ENCODE results near the gene MTO1.
A peak's percentile ranks its signal among the peaks of the same experiment; 100 is the strongest.
"Not testable (repeated sequence)": the region's sequence is repeated elsewhere in the genome, so short reads cannot be mapped to it uniquely, and the experiment has no call there.

Gene MTO1

GRCh38 chr6:73503027-73503772 is 41.7 kb downstream of the MTO1 start:
- no peak for DNase-seq (ENCODE audit: low read depth)

- DNase-seq (ENCODE audit: low read depth) = no peak
Measured at GRCh38 chr6:73504160-73504559, 42.6 kb downstream of the MTO1 start.

- no peak for DNase-seq (ENCODE audit: low read depth)
Measured at GRCh38 chr6:73505142-73505541, 43.6 kb downstream of the MTO1 start.

DNA sequence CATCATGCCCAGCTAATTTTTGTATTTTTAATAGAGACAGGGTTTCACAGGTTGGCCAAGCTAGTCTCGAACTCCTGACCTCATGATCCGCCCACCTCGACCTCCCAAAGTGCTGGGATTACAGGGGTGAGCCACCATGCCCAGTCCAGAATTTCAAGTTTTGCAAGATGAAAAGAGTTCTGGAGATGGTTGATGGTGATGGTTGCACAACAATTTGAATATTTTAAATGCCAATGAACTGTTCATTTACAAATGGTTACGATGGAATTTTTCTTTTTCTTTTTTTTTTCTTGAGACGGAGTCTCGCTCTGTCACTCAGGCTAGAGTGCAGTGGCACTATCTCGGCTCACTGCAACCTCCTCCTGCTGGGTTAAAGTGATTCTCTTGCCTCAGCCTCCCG is 44.2 kb downstream of the MTO1 start:
- DNase-seq (ENCODE audit: low read depth) = not testable (repeated sequence)

DNA sequence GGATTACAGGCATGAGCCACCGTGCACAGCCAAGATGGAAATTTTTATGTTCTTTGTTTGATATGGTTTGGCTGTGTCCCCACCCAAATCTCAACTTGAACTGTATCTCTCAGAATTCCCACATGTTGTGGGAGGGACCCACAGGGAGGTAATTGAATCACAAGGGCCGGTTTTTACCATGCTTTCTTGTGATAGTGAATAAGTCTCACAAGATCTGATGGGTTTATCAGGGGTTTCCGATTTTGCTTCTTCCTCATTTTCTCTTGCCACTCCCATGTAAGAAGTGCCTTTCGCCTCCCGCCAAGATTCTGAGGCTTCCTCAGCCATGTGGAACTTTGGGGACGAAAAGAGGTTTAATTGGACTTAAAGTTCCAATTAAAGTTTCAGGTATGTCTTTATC is 44.7 kb downstream of the MTO1 start:
- DNase-seq (ENCODE audit: low read depth) = no peak

DNA sequence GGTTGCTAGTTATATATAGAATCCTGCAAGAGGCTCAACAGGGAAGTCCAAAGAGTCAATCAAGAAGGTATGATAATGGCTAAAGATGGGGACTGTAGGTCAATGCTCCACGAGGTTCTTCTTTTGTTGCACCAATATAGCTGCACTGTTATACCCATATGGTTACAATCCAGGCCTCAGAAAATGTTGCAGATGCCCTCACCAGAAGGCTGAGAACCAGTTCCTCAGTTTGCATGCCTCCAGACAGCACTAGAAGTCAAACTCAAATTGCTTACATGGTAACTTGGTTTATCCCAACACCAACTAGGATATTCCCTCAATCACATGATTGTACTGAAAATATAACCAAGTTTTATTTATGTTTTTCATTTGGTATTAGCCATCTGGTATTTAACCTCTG is 47.2 kb downstream of the MTO1 start:
- DNase-seq (ENCODE audit: low read depth) = no peak

GRCh38 chr6:73509851-73510250 is 48.3 kb downstream of the MTO1 start:
- DNase-seq (ENCODE audit: low read depth) = no peak

DNA sequence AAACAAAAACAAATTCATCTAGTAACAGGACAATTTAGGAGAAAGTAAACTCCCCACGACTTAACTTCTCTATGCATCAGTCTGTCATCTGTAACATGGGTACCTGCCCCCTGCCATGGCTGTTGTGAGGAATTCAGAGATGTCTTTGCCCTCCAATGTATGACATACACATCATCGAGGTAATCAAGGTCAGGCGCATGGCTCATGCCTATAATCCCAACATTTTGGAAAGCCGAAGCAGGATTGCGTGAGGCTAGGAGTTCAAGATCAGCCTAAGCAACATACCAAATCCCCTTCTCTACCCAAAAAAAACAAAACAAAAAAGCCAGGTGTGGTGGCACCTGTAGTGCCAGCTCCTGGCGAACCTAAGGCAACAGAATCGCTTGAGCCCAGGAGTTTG is 50.3 kb downstream of the MTO1 start:
- no peak for DNase-seq (ENCODE audit: low read depth)

DNA sequence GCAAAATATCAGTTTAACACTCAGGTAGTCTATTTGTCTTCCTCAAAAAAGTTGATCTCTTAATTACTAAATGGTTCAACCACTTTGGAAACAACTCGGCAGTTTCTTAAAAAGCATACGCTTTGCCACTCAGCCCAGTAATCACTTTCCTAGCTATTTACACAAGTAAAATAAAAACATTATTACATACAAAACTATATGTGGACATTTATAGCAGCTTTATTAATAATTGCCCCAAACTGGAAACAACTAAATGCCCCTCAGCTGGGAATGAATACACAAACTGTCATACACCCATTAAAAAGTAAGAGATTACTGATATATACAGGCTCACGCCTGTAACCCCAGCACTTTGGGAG is 51.9 kb downstream of the MTO1 start:
- DNase-seq (ENCODE audit: low read depth) = no peak

GRCh38 chr6:73514746-73515110 is 53.2 kb downstream of the MTO1 start:
- no peak for DNase-seq (ENCODE audit: low read depth)

- DNase-seq (ENCODE audit: low read depth) = no peak
Measured at GRCh38 chr6:73515204-73515655, 53.7 kb downstream of the MTO1 start.

DNA sequence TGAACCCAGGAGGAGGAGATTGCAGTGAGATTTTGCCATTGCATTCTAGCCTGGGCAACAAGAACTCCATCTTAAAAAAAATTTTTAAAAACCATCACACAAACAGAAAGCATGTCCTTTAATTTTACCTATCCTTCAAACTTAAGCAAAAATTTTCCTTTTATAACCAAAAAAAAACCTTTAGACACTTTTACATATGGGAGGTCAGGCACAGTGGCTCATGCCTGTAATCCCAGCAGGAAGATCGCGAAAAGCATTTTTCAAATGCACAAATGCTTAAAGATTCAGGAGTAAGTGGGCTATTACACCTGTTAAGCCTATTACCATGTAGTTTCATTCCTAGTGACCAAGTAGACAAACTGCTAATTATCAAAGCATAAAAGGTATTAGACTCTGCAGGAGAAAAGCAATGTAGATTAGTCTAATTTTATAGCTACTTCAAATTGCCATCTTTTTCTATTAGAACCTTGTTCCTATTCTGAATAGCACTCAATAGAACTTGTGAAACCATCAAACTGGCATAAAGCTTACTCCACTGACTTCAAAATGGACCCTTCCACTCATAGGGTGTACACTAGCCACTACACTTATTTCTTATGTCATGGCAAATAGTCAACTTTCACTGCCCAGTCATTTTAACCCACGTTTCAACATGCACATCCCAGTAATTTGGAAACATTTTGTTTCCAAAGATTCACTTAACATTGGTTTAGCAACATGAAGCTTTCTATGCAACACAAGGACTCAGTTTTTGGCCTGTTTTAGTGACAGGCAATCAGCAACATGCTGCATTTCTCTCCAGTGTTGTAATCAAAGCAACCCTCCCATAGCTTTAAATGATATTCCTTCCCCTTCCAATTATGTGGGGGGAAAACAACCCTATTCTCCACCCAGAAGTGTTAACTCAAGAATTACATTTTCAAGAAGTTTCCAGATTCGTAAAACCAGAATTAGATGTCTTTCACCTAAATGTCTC is 55.3 kb downstream of the MTO1 start:
- DNase-seq (ENCODE audit: low read depth) = no peak

DNA sequence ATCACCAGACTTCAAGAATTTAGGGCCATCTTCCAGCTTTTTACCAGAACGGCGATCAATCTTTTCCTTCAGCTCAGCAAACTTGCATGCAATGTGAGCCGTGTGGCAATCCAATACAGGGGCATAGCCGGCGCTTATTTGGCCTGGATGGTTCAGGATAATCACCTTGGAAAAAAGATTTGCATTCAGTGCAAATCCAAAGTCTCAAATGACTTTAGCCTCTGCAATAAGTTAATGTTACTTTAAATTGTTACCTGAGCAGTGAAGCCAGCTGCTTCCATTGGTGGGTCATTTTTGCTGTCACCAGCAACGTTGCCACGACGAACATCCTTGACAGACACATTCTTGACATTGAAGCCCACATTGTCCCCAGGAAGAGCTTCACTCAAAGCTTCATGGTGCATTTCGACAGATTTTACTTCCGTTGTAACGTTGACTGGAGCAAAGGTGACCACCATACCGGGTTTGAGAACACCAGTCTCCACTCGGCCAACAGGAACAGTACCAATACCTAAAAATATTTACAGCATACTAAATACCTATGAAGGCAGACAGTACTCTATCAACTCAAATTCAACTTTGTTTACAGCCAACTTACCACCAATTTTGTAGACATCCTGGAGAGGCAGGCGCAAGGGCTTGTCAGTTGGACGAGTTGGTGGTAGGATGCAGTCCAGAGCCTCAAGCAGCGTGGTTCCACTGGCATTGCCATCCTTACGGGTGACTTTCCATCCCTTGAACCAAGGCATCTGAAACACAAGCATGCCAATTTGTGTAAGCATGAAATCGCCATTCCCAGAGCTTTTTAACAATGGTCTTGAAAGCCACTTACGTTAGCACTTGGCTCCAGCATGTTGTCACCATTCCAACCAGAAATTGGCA is 56.8 kb downstream of the MTO1 start:
- DNase-seq (ENCODE audit: low read depth) = not testable (repeated sequence)

- not testable (repeated sequence) for DNase-seq (ENCODE audit: low read depth)
Measured at GRCh38 chr6:73518982-73519881, 57.7 kb downstream of the MTO1 start.

- DNase-seq (ENCODE audit: low read depth) = peak; percentile 78
Measured at GRCh38 chr6:73519926-73520687, 58.6 kb downstream of the MTO1 start.

- peak; percentile 100 for DNase-seq (ENCODE audit: low read depth)
Measured at GRCh38 chr6:73520688-73521350, 59.3 kb downstream of the MTO1 start, which contains the start of gene EEF1A1. EEF1A1 (minus strand) TSS chr6:73521032; CDS start chr6:73520026, 1,006 bp downstream.

- DNase-seq (ENCODE audit: low read depth) = no peak
Measured at GRCh38 chr6:73521351-73521985, 59.9 kb downstream of the MTO1 start.

DNA sequence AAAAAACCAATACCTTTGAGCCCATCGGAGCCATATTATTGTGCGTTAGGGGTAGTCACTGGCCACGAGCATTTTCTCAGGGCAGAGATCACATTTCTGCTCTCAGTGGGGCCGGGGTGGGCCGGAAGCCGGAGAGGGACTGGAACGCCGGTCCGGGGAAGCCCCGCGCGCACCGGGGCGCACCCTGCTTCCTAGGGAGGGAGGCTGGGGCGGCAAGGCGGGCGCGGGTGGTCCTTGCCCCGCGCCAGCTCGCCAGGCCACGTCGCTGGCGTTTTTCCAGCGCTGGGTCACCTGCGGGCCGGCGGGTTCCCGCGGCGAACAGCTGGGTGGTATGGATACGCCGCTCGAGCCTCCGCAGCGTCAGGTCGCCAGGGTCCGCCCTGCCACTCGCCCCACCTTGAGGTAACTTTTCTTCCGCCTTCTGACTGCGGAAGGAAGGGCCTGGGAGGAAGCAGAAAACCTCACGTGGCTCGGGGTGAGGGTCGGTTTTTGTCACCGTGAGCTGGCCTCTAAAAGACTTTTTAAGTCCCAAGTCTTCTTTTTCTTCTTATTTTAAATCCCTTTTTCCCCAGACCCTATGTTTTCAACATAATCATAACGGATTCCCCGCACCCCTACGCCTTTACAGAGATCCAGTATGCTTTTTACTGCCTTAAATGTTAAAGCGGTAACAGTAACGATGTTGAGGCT is 62.0 kb downstream of the MTO1 start:
- peak; percentile 74 for DNase-seq (ENCODE audit: low read depth)

Measured in activated T-helper 9 cell treated with anti-CD3 and anti-CD28 coated beads, Interleukin-2, amount 50 U/mL, for 16 hours (primary cell).